WI38 (cell line): ENCODE measurements around the gene SENP3.

Experiments used
- H3K4me3 ChIP-seq: 2 replicates; pipeline ENCODE4 v1.5.1; 2011; ENCODE audit warnings: low read depth, mild to moderate bottlenecking, control low read depth, low read length
- TF ChIP-seq, protein P1 (sequence below): IDR thresholded peaks from 2 replicates; pipeline ENCODE4 v1.5.1; 2012; ENCODE audit warnings: low read depth, mild to moderate bottlenecking, control low read depth, low read length

The SENP3 gene

DNA sequence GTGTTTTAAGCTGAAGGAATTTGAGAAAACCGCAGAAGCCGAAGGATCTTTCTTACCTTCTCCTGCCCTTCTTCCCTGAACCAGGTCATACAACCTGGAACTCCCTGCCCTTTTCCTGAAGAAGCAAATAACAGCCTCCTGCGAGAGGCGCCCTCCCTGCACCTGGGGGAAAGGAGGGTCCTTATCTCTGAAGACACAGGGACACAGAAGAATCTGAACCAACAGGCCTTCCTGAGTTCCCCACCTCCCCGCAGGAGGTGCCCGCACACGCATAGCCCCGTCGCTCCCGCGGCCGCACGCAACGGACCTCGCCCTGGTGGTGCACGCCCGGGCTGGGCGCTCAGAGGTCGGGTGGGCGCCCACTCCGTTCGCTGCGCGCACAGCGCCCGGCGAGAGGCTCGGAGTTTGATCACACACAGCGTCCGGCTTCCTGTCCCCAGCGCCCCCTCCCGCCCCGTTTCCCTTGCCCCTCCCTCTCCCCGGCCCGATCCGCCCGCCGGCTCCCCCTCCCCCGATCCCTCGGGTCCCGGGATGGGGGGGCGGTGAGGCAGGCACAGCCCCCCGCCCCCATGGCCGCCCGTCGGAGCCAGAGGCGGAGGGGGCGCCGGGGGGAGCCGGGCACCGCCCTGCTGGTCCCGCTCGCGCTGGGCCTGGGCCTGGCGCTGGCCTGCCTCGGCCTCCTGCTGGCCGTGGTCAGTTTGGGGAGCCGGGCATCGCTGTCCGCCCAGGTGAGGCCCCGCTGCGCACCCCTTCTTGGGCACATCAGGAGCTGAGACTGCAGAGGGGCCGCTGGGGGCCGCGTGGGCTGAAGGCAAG, 12.9 kb upstream of the SENP3 start, which contains the start of gene TNFSF12:
TNFSF12 (plus strand) TSS at position 474 of the 816 bp plus-strand sequence; CDS start at position 570, 96 bp downstream.
- peak within 1 kb of the TSS; percentile 74 for H3K4me3 ChIP-seq
- TF ChIP-seq, protein P1, sequence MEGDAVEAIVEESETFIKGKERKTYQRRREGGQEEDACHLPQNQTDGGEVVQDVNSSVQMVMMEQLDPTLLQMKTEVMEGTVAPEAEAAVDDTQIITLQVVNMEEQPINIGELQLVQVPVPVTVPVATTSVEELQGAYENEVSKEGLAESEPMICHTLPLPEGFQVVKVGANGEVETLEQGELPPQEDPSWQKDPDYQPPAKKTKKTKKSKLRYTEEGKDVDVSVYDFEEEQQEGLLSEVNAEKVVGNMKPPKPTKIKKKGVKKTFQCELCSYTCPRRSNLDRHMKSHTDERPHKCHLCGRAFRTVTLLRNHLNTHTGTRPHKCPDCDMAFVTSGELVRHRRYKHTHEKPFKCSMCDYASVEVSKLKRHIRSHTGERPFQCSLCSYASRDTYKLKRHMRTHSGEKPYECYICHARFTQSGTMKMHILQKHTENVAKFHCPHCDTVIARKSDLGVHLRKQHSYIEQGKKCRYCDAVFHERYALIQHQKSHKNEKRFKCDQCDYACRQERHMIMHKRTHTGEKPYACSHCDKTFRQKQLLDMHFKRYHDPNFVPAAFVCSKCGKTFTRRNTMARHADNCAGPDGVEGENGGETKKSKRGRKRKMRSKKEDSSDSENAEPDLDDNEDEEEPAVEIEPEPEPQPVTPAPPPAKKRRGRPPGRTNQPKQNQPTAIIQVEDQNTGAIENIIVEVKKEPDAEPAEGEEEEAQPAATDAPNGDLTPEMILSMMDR = 0 out of 2 replicates have a peak, but pooled peaks have one; percentile 4

DNA sequence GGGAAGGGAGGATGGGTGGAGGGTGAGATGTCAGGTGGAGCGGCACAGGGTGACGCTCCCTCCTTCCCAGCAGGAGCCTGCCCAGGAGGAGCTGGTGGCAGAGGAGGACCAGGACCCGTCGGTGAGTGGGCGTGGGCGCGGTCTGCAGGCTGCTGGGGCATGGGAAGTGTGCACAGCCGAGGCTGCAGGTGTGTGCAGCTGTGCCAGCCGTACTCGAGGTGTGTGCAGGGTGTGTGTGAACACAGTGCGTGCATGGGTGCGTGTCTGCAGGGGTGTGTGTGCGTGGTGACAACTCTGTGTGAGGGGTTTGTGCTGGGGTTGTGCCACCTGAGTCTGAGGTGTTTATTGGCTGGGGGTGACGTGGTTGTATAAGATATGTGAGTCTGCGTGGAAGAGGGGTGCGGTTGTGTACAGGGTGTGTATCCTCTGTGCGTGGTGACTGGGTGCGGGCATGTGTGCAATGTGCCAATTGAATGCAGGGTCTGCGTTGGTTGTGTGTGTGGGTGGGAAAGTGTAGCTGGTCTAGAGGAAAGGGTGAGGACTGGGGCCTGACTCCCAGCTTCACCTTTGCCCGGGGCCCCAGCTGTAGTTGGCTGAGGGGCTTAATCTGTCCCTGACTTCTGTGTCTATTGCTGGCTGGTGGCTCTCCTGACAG, 12.2 kb upstream of the SENP3 start:
- H3K4me3 ChIP-seq = peak overlapping the region; percentile 74
- TF ChIP-seq, protein P1 = no peak

DNA sequence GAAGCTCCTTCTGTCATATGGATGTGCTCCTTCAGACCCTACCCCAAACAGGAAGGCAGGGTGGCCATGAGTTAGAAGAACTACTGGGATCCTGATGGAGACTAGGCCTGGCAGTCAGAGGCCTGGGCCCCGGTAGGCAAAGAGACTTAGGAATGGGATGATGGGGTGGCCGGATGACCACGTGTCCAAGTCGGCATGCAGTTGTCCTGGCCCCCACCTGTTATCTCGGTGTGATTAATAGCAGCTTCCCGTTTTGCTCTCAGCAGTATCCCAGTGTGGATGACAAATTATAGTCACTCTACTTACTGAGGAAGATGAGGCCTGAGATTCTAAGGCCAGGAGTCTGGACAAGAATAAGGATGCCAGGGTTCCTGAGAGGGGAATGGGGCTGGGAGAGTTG, 11.4 kb upstream of the SENP3 start:
- H3K4me3 ChIP-seq = no peak overlapping the region

DNA sequence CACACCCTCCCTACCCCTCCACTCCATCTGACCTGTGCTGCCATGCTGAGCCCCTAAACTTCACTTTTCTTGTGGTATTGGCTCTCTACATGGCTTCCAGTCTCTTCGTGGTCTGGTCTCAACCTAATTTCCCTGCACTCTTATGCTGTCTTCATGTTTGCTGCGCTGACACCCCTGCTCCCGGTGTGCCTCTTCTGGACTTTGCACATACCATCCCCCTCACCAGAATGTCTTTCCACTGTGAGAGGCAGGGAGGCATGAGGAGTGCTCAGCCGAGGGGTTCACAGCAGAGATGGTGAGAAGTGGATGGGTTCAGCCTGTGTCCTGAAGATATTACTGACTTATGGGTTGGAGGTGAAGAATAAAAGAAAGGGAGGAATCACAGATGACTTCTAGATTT, 10.3 kb upstream of the SENP3 start:
- TF ChIP-seq, protein P1 = no peak
- H3K4me3 ChIP-seq = no peak overlapping the region

More for the DNA sequence above, 11.4 kb upstream of the SENP3 start:
- TF ChIP-seq, protein P1 = no peak

DNA sequence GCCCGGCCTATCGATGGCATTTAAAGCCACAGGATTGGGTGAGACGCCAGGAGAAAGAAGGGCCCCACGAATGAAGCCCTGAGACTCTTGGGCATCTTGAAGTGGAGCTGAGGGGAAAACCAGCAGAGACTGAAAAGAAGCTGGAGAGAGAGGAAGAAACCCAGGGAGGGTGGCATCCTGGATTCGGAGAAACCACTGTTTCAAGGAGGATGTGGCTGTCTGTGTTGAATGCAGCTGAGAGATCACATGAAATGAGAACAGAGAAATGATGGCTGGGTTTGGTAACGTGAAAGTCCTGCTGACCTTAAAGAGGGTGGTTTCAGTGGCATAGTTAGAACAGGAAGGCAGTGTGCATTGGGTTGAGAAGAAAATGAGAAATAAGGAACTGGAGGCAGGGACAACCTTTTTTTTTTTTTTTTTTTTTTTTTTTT, 9.1 kb upstream of the SENP3 start:
- no peak overlapping the region for H3K4me3 ChIP-seq
- TF ChIP-seq, protein P1 = no peak

DNA sequence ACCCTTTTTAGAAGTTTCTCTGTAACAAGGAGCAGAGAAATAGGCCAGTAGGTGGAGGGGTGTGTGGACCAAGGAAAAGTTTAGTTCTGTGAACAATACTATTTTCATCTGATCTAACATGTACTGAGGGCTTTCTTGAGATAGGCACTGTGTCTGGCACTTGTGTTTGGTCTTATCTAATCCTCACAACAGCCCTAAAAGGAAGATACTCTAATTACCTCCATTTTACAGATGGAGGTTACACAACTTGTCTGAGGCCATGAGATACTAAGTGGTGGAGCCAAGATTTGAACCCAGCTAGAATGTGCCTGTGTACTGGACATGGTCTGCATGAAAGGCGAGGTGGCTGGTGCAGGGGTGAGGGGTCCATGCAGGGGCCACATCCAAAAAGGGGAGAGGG, 8.4 kb upstream of the SENP3 start:
- TF ChIP-seq, protein P1 = no peak
- no peak overlapping the region for H3K4me3 ChIP-seq

DNA sequence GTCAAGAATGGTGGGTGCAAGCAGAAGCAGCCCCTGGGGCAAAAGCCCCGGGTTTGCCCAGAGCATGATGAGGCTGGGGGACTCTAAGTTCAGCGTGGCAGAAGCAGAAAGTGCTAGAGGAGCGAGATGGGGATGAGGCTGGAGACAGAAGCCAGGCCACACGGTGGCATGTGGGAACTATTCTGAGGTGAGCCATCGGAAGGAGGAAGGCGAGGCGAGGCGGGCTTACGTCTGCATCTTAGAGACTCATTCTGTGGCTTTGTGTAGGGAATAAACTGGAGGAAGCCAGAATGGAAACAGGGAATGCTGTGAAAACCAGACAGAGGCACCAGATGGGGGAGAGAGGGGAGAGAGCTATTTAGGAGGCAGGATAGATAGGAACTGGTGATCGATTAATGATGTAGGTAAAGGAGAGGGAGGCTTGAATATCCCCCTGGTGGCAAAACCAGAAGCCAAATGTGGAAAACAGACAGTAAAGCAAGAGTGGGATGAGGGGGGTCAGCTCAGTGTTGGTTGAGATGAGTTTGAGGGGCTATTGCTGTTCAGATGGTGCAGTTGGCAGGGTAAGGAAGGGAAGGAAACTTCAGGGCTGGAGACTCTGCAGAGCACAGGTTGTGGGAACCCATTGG, 6.3 kb upstream of the SENP3 start:
- no peak overlapping the region for H3K4me3 ChIP-seq
- TF ChIP-seq, protein P1 = no peak
